Suppressor macrophage treated with lipopolysaccharide for 1 hour (primary cell): ENCODE data around the gene COL6A3.

Source experiments
- DNase-seq, 3 donors: peaks; one replicate each; pipeline ENCODE4 v3.0.0-alpha.2; 2020 to 2022

COL6A3 gene

GRCh38 chr2:237413777-237414661, at the start of gene COL6A3:
Gene COL6A3, minus strand, starts transcription at chr2:237414164. Its CDS starts 17,347 bp downstream, at chr2:237396817.
- no peak for DNase-seq

GRCh38 chr2:237459741-237460174, 45.8 kb upstream of the COL6A3 start:
- DNase-seq, result peak; percentile 35 to 49 (median 44)

GRCh38 chr2:237459226-237459625, 45.3 kb upstream of the COL6A3 start:
- DNase-seq, result no peak

- no peak for DNase-seq
These were observed 44.6 kb upstream of the COL6A3 start for GRCh38 chr2:237458519-237458918.

- no peak for DNase-seq
These were observed 43.5 kb upstream of the COL6A3 start for GRCh38 chr2:237457388-237457941.

GRCh38 chr2:237456200-237456843, 42.4 kb upstream of the COL6A3 start:
- peak in 1 of 3 donors; percentile 31 for DNase-seq

- DNase-seq, result no peak
These were observed 41.8 kb upstream of the COL6A3 start for GRCh38 chr2:237455764-237456163.

GRCh38 chr2:237453671-237454070, 39.7 kb upstream of the COL6A3 start:
- DNase-seq, result no peak

- DNase-seq, result peak; percentile 53 to 66 (median 64)
These were observed 38.9 kb upstream of the COL6A3 start for GRCh38 chr2:237452861-237453260.

GRCh38 chr2:237451643-237452469, 37.9 kb upstream of the COL6A3 start:
- DNase-seq, result no peak

- no peak for DNase-seq
These were observed 36.6 kb upstream of the COL6A3 start for GRCh38 chr2:237450583-237450982.

- no peak for DNase-seq
These were observed 36.1 kb upstream of the COL6A3 start for GRCh38 chr2:237450108-237450507.

GRCh38 chr2:237449193-237449881, 35.4 kb upstream of the COL6A3 start:
- no peak for DNase-seq

GRCh38 chr2:237448626-237449025, 34.7 kb upstream of the COL6A3 start:
- DNase-seq, result no peak

GRCh38 chr2:237448171-237448570, 34.2 kb upstream of the COL6A3 start:
- DNase-seq, result no peak

- DNase-seq, result no peak
These were observed 33.5 kb upstream of the COL6A3 start for GRCh38 chr2:237447496-237447895.

- DNase-seq, result no peak
These were observed 32.3 kb upstream of the COL6A3 start for GRCh38 chr2:237446338-237446665.

GRCh38 chr2:237445611-237446337, 31.8 kb upstream of the COL6A3 start:
- no peak for DNase-seq

GRCh38 chr2:237444071-237444470, 30.1 kb upstream of the COL6A3 start:
- DNase-seq, result no peak

GRCh38 chr2:237441605-237442274, 27.8 kb upstream of the COL6A3 start:
- DNase-seq, result peak; percentile 48 to 67 (median 50)

- peak in 1 of 3 donors; percentile 24 for DNase-seq
These were observed 26.9 kb upstream of the COL6A3 start for GRCh38 chr2:237440819-237441281.
